OCI-LY3 (cell line): Measurements from ENCODE around the gene EDN1.

Source experiments
- EZH2phosphoT487 ChIP-seq: fragments of 200-600 bp; shearing (Covaris generic); IDR thresholded peaks from 2 replicates; pipeline ENCODE4 v1.6.1; 2018; ENCODE audit warnings: antibody characterized with exemption, mixed run types, low read depth
- TF ChIP-seq, protein P1 (sequence below): fragments of 200-600, 300-600 bp; sonication (generic); IDR thresholded peaks from 2 replicates; pipeline ENCODE4 v1.5.1; 2014; ENCODE audit warnings: antibody characterized with exemption, low read length, low read depth

DNA sequence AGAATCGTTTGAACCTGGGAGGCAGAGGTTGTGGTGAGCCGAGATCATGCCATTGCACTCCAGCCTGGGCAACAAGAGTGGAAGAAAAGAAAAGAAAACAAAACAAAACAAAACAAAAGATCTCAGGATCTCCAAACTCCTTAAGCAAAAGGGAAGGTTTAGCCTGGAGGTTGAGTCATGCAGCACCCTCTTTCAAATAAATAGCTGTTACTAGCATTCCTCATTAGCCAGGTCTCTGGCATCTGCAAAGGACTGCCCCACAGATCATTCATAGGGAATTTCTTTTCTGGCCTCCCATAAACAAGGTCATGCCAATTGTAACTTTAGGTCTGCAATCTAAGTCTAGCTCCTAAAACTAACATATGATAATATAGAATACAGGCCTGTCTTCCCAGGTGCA, 37.2 kb downstream of the EDN1 start:
- TF ChIP-seq, protein P1, sequence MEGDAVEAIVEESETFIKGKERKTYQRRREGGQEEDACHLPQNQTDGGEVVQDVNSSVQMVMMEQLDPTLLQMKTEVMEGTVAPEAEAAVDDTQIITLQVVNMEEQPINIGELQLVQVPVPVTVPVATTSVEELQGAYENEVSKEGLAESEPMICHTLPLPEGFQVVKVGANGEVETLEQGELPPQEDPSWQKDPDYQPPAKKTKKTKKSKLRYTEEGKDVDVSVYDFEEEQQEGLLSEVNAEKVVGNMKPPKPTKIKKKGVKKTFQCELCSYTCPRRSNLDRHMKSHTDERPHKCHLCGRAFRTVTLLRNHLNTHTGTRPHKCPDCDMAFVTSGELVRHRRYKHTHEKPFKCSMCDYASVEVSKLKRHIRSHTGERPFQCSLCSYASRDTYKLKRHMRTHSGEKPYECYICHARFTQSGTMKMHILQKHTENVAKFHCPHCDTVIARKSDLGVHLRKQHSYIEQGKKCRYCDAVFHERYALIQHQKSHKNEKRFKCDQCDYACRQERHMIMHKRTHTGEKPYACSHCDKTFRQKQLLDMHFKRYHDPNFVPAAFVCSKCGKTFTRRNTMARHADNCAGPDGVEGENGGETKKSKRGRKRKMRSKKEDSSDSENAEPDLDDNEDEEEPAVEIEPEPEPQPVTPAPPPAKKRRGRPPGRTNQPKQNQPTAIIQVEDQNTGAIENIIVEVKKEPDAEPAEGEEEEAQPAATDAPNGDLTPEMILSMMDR = no peak
- no peak for TF ChIP-seq EZH2phosphoT487
